ENCODE results near the gene ECHS1. TPM values are rescaled to one million over a fixed set of nuclear protein-coding genes. Genes with fewer than 3 reads are reported as not detected.

Gene ECHS1
- total and polyA plus RNA-seq, 2 experiments from 2014 or later = 92.1 to 127 TPM

DNA sequence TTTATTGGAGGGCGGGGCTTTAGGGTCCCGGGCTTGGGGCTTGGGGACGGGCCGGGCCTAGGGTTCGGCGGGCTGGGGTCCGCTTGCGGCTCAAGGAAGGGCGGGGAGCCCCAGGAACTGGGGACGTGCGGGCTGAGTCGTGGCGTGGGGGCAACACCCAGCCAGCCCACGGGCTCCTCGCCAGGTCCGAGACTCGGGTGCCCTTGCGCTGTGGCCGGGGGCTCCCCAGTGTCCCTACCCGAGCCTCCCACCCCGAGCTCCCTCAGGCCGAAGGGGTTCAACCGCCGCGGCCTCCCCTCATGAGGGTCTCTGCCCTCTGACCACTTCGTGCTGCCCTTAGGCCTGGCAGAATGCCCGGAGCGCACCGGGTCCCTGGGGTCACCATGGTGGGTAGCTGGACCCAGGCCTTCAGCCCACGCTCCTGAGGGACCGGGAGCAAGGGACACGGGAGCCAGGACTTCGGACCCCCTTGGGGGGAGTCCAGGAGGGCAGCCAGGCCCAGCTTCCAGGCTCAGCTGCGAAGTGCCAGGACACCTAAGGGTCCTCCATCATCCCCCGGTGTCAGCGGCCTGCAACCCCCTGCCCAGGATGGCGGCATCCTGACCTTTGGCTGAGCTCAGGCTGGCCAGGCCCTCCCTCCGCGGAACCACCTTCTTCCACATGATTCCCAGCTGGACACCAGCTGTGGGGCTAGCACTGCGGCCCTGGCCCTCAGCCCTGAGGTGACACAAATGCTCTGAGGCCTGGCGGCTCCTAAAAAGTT, 14.8 kb downstream of the ECHS1 start:
- Histone ChIP-seq H3K36me3 (ENCODE audit: insufficient read depth) (no peaks in the 10 kb centered on the region), H3K4me3 (peak overlapping the region; percentile 30; the same call in 1 of the 2 replicates), H3K79me2 (replicated peaks; ENCODE audit: insufficient read depth) (0 out of 2 replicates have a peak, but pooled peaks cover 4% of the 10 kb centered on the region), H3F3A (replicated peaks; ENCODE audit: low read depth) (peaks cover 3% of the 10 kb centered on the region; the same call in 1 of the 2 replicates), H3K27me3 (ENCODE audit: insufficient read depth) (peaks cover 6% of the 10 kb centered on the region; the same call in 1 of the 2 replicates), H3K27ac (ENCODE audit: low read depth) (no peak overlapping the region), H4K20me1 (replicated peaks; ENCODE audit: insufficient read depth) (no peaks in the 10 kb centered on the region; the same call in 1 of the 2 replicates), H3K9me2 (ENCODE audit: insufficient read depth) (no peaks in the 10 kb centered on the region), H3K4me1 (ENCODE audit: insufficient read depth) (no peaks in the 10 kb centered on the region), H3K4me2 (peak overlapping the region; percentile 43; the same call in 1 of the 2 replicates), H2AFZ (no peak overlapping the region)
- TF ChIP-seq ZNF331 (CRISPR knock-in tag; IDR thresholded peaks at IDR 0.05; ENCODE audit: low read depth) (no peak), STAT1 (IDR thresholded peaks at IDR 0.05; ENCODE audit: unreplicated experiment) (no peak), ZNF114 (CRISPR knock-in tag; IDR thresholded peaks at IDR 0.05) (no peak), POLR2AphosphoS5 (IDR thresholded peaks at IDR 0.05; ENCODE audit: low read depth) (no peak), NANOG (IDR thresholded peaks at IDR 0.05; ENCODE audit: borderline replicate concordance) (no peak), EZH2 (IDR thresholded peaks at IDR 0.05; ENCODE audit: low read depth, unreplicated experiment) (no peak), EZH2phosphoT487 (IDR thresholded peaks at IDR 0.05; ENCODE audit: unreplicated experiment) (no peak), CREB1 (CRISPR knock-in tag; IDR thresholded peaks at IDR 0.05; ENCODE audit: low read depth) (no peak)
- TF ChIP-seq, protein P1, sequence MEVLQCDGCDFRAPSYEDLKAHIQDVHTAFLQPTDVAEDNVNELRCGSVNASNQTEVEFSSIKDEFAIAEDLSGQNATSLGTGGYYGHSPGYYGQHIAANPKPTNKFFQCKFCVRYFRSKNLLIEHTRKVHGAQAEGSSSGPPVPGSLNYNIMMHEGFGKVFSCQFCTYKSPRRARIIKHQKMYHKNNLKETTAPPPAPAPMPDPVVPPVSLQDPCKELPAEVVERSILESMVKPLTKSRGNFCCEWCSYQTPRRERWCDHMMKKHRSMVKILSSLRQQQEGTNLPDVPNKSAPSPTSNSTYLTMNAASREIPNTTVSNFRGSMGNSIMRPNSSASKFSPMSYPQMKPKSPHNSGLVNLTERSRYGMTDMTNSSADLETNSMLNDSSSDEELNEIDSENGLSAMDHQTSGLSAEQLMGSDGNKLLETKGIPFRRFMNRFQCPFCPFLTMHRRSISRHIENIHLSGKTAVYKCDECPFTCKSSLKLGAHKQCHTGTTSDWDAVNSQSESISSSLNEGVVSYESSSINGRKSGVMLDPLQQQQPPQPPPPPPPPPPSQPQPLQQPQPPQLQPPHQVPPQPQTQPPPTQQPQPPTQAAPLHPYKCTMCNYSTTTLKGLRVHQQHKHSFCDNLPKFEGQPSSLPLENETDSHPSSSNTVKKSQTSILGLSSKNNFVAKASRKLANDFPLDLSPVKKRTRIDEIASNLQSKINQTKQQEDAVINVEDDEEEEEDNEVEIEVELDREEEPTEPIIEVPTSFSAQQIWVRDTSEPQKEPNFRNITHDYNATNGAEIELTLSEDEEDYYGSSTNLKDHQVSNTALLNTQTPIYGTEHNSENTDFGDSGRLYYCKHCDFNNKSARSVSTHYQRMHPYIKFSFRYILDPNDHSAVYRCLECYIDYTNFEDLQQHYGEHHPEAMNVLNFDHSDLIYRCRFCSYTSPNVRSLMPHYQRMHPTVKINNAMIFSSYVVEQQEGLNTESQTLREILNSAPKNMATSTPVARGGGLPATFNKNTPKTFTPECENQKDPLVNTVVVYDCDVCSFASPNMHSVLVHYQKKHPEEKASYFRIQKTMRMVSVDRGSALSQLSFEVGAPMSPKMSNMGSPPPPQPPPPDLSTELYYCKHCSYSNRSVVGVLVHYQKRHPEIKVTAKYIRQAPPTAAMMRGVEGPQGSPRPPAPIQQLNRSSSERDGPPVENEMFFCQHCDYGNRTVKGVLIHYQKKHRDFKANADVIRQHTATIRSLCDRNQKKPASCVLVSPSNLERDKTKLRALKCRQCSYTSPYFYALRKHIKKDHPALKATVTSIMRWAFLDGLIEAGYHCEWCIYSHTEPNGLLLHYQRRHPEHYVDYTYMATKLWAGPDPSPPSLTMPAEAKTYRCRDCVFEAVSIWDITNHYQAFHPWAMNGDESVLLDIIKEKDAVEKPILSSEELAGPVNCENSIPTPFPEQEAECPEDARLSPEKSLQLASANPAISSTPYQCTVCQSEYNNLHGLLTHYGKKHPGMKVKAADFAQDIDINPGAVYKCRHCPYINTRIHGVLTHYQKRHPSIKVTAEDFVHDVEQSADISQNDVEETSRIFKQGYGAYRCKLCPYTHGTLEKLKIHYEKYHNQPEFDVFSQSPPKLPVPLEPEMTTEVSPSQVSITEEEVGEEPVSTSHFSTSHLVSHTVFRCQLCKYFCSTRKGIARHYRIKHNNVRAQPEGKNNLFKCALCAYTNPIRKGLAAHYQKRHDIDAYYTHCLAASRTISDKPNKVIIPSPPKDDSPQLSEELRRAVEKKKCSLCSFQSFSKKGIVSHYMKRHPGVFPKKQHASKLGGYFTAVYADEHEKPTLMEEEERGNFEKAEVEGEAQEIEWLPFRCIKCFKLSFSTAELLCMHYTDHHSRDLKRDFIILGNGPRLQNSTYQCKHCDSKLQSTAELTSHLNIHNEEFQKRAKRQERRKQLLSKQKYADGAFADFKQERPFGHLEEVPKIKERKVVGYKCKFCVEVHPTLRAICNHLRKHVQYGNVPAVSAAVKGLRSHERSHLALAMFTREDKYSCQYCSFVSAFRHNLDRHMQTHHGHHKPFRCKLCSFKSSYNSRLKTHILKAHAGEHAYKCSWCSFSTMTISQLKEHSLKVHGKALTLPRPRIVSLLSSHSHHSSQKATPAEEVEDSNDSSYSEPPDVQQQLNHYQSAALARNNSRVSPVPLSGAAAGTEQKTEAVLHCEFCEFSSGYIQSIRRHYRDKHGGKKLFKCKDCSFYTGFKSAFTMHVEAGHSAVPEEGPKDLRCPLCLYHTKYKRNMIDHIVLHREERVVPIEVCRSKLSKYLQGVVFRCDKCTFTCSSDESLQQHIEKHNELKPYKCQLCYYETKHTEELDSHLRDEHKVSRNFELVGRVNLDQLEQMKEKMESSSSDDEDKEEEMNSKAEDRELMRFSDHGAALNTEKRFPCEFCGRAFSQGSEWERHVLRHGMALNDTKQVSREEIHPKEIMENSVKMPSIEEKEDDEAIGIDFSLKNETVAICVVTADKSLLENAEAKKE (CRISPR knock-in tag; IDR thresholded peaks at IDR 0.05) = no peak
- TF ChIP-seq, protein P2, sequence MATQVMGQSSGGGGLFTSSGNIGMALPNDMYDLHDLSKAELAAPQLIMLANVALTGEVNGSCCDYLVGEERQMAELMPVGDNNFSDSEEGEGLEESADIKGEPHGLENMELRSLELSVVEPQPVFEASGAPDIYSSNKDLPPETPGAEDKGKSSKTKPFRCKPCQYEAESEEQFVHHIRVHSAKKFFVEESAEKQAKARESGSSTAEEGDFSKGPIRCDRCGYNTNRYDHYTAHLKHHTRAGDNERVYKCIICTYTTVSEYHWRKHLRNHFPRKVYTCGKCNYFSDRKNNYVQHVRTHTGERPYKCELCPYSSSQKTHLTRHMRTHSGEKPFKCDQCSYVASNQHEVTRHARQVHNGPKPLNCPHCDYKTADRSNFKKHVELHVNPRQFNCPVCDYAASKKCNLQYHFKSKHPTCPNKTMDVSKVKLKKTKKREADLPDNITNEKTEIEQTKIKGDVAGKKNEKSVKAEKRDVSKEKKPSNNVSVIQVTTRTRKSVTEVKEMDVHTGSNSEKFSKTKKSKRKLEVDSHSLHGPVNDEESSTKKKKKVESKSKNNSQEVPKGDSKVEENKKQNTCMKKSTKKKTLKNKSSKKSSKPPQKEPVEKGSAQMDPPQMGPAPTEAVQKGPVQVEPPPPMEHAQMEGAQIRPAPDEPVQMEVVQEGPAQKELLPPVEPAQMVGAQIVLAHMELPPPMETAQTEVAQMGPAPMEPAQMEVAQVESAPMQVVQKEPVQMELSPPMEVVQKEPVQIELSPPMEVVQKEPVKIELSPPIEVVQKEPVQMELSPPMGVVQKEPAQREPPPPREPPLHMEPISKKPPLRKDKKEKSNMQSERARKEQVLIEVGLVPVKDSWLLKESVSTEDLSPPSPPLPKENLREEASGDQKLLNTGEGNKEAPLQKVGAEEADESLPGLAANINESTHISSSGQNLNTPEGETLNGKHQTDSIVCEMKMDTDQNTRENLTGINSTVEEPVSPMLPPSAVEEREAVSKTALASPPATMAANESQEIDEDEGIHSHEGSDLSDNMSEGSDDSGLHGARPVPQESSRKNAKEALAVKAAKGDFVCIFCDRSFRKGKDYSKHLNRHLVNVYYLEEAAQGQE (IDR thresholded peaks at IDR 0.05; ENCODE audit: unreplicated experiment) = no peak
- ATAC-seq (peak; percentile 54), DNase-seq (ENCODE audit: low spot score) (peak; percentile 60)
- no peaks in the 10 kb centered on the region for H3K9me3 Mint-ChIP-seq
- H3K4me3 Mint-ChIP-seq = peak overlapping the region; percentile 17; the same call in 1 of the 3 replicates
- H3K27me3 Mint-ChIP-seq (ENCODE audit: insufficient read depth, low read depth, poor library complexity) = peaks cover 9% of the 10 kb centered on the region
- no peaks in the 10 kb centered on the region; the same call in 2 of the 3 replicates for H3K4me1 Mint-ChIP-seq
- peaks cover 21% of the 10 kb centered on the region for H3K36me3 Mint-ChIP-seq (ENCODE audit: low read depth)
- no peak overlapping the region for H3K27ac Mint-ChIP-seq

All from GM23338 (cell line).